Ramos (cell line): Measurements from ENCODE around the gene TMED3.
"Not testable (repeated sequence)": the region's sequence is repeated elsewhere in the genome, so short reads cannot be mapped to it uniquely, and the experiment has no call there.

Source experiments
- in situ Hi-C: fragments of 300-500 bp; cut with MboI; formaldehyde crosslinking; loops from one replicate; pipeline ENCODE4 v1.14.3; 2022; ENCODE audit warnings: low sequenced_read_pairs; ENCODE audit not compliant: unreplicated experiment

The TMED3 gene

GRCh38 chr15:79315623-79316328 lies 4.9 kb downstream of the TMED3 start:
- in situ Hi-C loops = no loop called here

- in situ Hi-C loops = no loop called here
These were observed 6.0 kb downstream of the TMED3 start for GRCh38 chr15:79316864-79317263.

- in situ Hi-C loops = not testable (repeated sequence)
These were observed 9.1 kb downstream of the TMED3 start for GRCh38 chr15:79319973-79320372.

- in situ Hi-C loops = no loop called here
These were observed 11.0 kb downstream of the TMED3 start for GRCh38 chr15:79321876-79322275.

- in situ Hi-C loops = no loop called here
These were observed 11.4 kb downstream of the TMED3 start for GRCh38 chr15:79322306-79322705.

- in situ Hi-C loops = no loop called here
These were observed 12.0 kb downstream of the TMED3 start for GRCh38 chr15:79322945-79323344.

GRCh38 chr15:79329171-79329611 lies 18.3 kb downstream of the TMED3 start:
- in situ Hi-C loops = no loop called here

- in situ Hi-C loops = no loop called here
These were observed 22.1 kb downstream of the TMED3 start for GRCh38 chr15:79332824-79333510.

- in situ Hi-C loops = no loop called here
These were observed 26.7 kb downstream of the TMED3 start for GRCh38 chr15:79337591-79337990.

- in situ Hi-C loops = no loop called here
These were observed 28.8 kb downstream of the TMED3 start for GRCh38 chr15:79339588-79340314.

- in situ Hi-C loops = no loop called here
These were observed 29.3 kb downstream of the TMED3 start for GRCh38 chr15:79340315-79340602.

GRCh38 chr15:79341396-79341795 lies 30.5 kb downstream of the TMED3 start:
- in situ Hi-C loops = no loop called here

- in situ Hi-C loops = no loop called here
These were observed 38.6 kb downstream of the TMED3 start for GRCh38 chr15:79349525-79349924.

GRCh38 chr15:79352206-79352605 lies 41.3 kb downstream of the TMED3 start:
- in situ Hi-C loops = no loop called here

- in situ Hi-C loops = no loop called here
These were observed 46.7 kb downstream of the TMED3 start for GRCh38 chr15:79357566-79357965.

GRCh38 chr15:79358069-79358468 lies 47.2 kb downstream of the TMED3 start:
- in situ Hi-C loops = no loop called here

GRCh38 chr15:79364571-79365240 lies 53.8 kb downstream of the TMED3 start:
- in situ Hi-C loops = no loop called here

- in situ Hi-C loops = no loop called here
These were observed 54.9 kb downstream of the TMED3 start for GRCh38 chr15:79365765-79366164.

GRCh38 chr15:79366691-79367090 lies 55.8 kb downstream of the TMED3 start:
- in situ Hi-C loops = no loop called here

- in situ Hi-C loops = no loop called here
These were observed 59.8 kb downstream of the TMED3 start for GRCh38 chr15:79370716-79371115.

GRCh38 chr15:79371591-79371990 lies 60.7 kb downstream of the TMED3 start:
- in situ Hi-C loops = no loop called here
